ENCODE measurements around the gene RAD21L1. TPM values are rescaled to one million over a fixed set of nuclear protein-coding genes. Genes with fewer than 3 reads are reported as not detected.

RAD21L1 gene
- total RNA-seq, 1 experiment from 2014 or later = not detected

DNA sequence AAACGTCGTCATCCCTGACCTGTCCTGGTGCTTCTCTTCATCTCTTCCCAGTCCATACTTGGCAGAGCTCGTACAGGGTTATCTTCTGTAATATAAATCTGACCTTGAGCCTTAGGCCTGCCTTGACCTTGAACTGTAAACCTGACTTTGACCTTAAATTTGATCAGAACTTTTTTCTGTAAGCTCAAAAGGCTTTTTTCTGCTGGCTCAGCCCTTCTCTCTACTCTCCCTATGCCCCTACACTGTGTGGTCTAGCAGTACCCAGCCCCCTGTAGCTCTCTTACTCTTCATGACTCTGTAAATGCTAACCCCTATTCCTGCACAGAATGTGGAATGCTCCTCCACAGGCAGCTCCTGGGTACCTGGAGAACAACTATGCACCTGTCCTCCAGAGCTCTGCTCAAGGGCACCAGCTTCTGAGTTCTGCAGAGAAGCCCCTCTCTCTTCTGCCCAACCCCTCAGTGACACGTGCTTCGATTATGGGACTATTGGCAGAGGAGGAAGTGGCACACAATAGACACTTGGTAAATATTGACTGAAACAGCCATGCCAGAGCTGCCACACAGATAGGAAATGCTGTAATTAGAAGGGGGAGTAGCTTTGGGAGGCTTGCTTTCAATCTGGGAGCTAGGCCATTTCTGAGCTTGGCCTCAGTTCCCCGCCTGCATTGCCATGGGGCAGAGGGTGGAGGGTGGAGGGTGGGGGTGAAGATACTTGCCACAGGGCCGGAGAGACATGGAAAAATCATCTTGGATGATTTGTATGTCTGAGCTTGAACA is 55.6 kb downstream of the RAD21L1 start:
- Mint-ChIP-seq H3K9me3 (ENCODE audit: low read depth, unreplicated experiment) (no peaks in the 10 kb centered on the region), H3K27ac (ENCODE audit: unreplicated experiment) (no peak overlapping the region), H3K4me3 (ENCODE audit: low read depth, unreplicated experiment) (no peak overlapping the region), H3K36me3 (ENCODE audit: insufficient read depth, unreplicated experiment) (peaks cover 4% of the 10 kb centered on the region), H3K4me1 (ENCODE audit: low read depth, unreplicated experiment) (peaks cover 9% of the 10 kb centered on the region), H3K27me3 (ENCODE audit: unreplicated experiment) (peaks cover 23% of the 10 kb centered on the region)
- BruUV-seq (replicated peaks) = no TSS peak
- TF ChIP-seq, protein P1, sequence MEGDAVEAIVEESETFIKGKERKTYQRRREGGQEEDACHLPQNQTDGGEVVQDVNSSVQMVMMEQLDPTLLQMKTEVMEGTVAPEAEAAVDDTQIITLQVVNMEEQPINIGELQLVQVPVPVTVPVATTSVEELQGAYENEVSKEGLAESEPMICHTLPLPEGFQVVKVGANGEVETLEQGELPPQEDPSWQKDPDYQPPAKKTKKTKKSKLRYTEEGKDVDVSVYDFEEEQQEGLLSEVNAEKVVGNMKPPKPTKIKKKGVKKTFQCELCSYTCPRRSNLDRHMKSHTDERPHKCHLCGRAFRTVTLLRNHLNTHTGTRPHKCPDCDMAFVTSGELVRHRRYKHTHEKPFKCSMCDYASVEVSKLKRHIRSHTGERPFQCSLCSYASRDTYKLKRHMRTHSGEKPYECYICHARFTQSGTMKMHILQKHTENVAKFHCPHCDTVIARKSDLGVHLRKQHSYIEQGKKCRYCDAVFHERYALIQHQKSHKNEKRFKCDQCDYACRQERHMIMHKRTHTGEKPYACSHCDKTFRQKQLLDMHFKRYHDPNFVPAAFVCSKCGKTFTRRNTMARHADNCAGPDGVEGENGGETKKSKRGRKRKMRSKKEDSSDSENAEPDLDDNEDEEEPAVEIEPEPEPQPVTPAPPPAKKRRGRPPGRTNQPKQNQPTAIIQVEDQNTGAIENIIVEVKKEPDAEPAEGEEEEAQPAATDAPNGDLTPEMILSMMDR (IDR thresholded peaks at IDR 0.05; ENCODE audit: unreplicated experiment) = no peak
- CTCF ChIA-PET = no interaction called here
- intact Hi-C loops (cut with micrococcal nuclease; ENCODE audit: unreplicated experiment) = no loop called here
- no peak for DNase-seq

DNA sequence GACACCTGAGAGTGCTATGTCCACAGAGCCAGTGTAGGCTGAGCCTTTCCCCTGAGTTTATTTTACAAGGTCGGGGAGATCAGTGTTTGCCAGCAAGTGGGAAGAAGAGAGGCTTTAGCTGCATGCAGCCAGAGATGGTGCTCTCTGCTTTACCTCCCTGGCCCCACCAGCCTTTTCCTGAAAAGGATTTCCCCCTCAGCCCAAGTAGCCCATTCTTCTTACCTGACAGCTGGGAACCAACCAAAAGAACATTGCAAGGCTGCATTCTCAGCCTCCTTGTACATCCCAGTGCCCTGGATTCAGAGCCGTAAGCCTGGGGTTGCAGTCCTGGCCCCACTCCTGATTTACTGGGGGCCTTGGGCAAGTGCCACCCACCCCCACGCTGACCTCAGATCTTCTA is 57.1 kb downstream of the RAD21L1 start:
- BruUV-seq (replicated peaks) = no TSS peak
- DNase-seq = no peak
- TF ChIP-seq, protein P1 (IDR thresholded peaks at IDR 0.05; ENCODE audit: unreplicated experiment) = no peak
- CTCF ChIA-PET = interaction anchor here (0.6 kb wide), 1 partner anchor 245 kb away, joined by 3 read pairs; no protein-coding TSS in a partner anchor
- Mint-ChIP-seq H3K4me3 (ENCODE audit: low read depth, unreplicated experiment) (no peak overlapping the region), H3K9me3 (ENCODE audit: low read depth, unreplicated experiment) (no peaks in the 10 kb centered on the region), H3K4me1 (ENCODE audit: low read depth, unreplicated experiment) (peaks cover 9% of the 10 kb centered on the region), H3K36me3 (ENCODE audit: insufficient read depth, unreplicated experiment) (peaks cover 4% of the 10 kb centered on the region), H3K27ac (ENCODE audit: unreplicated experiment) (no peak overlapping the region), H3K27me3 (ENCODE audit: unreplicated experiment) (peaks cover 31% of the 10 kb centered on the region)
- intact Hi-C loops (cut with micrococcal nuclease; ENCODE audit: unreplicated experiment) = no loop called here

DNA sequence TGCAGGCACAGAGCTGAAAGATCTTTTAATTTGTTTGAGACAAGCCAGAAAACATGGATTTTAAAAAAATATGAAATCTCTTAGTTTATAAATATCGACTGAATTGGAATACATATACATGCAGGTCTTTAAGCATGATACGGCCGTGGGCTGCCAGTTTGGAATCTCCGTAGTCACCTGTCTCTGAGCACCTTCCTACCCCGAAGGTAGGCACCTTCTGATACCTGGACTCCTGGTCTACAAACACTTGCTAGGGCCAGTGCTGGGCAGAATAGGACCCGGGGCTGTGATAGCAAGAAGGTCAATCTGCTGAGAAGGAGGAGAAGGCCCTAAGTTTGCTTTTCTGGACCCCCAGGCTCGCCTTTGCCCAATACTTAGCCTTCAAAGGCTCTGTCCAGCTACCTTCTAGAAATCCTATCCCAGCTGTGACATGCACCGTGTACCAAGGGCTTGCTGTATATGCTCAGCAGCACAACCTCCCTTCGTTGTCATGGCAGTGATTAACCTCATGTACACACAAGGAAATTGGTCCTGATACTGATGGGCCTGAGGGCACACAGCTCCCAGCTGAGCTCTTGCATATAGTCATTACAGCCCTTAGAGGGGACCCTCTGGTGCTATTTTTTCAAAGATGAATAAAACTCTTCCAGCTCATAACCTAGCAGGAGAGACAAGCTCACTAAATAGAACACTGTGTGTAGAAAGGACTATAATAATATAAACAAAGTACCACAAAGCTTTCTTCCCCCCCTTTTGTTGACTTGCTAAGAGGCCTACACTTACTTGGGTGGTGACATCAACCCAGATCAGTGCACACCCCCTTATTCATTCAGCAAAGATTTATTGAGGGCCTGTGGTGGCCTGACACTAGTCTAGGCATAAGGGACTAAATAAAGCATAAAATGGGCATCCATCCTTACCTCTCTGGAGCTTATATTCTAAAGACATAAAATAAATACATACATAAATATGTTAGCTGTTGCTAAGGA is 58.0 kb downstream of the RAD21L1 start:
- intact Hi-C loops (cut with micrococcal nuclease; ENCODE audit: unreplicated experiment) = no loop called here
- TF ChIP-seq, protein P1 (IDR thresholded peaks at IDR 0.05; ENCODE audit: unreplicated experiment) = no peak
- Mint-ChIP-seq H3K27ac (ENCODE audit: unreplicated experiment) (no peak overlapping the region), H3K4me1 (ENCODE audit: low read depth, unreplicated experiment) (peaks cover 9% of the 10 kb centered on the region), H3K27me3 (ENCODE audit: unreplicated experiment) (peaks cover 31% of the 10 kb centered on the region), H3K4me3 (ENCODE audit: low read depth, unreplicated experiment) (no peak overlapping the region), H3K36me3 (ENCODE audit: insufficient read depth, unreplicated experiment) (peaks cover 4% of the 10 kb centered on the region), H3K9me3 (ENCODE audit: low read depth, unreplicated experiment) (no peaks in the 10 kb centered on the region)
- DNase-seq = no peak
- CTCF ChIA-PET = no interaction called here
- BruUV-seq (replicated peaks) = no TSS peak

DNA sequence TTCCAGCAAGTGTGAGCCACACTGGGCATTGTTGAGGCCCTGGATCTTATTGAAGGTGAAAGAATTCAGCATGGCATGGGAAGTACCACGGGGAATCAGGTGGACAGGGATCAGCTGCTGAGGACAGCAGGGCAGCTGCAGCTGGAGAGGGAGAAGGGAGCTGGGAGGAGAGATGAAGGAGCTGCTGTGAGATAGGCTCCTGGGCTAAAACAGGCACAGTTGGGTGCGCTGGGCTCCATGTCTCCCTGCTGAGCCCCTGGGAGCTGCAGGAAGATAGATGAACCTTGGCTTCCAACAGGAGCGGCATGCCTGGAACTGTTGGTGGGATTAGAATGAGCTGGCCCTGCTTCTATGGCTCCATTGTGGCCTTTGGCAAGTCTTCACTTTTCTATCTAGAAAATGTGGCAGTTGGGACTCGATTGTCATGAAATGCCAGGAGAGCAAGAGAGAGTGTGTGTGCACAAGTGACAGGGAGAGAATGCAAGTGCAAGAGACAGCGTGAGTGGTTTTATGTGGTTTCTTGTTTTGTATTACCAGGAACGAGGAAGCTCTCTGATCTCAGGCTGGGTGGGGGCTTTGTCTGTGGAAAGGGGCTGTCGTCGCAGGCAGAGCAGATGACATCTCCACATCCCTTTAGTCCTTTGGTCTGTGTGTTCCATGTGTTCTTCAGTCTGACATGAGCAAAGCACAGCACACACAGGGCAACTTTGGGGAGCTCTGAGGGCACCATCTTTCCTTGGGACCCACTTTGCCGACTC is 60.6 kb downstream of the RAD21L1 start:
- Mint-ChIP-seq H3K36me3 (ENCODE audit: insufficient read depth, unreplicated experiment) (peaks cover 2% of the 10 kb centered on the region), H3K9me3 (ENCODE audit: low read depth, unreplicated experiment) (no peaks in the 10 kb centered on the region), H3K27ac (ENCODE audit: unreplicated experiment) (no peak overlapping the region), H3K27me3 (ENCODE audit: unreplicated experiment) (peaks cover 32% of the 10 kb centered on the region), H3K4me3 (ENCODE audit: low read depth, unreplicated experiment) (no peak overlapping the region), H3K4me1 (ENCODE audit: low read depth, unreplicated experiment) (peaks cover 3% of the 10 kb centered on the region)
- no TSS peak for BruUV-seq (replicated peaks)
- no peak for DNase-seq
- intact Hi-C loops (cut with micrococcal nuclease; ENCODE audit: unreplicated experiment) = no loop called here
- CTCF ChIA-PET = no interaction called here
- TF ChIP-seq, protein P1 (IDR thresholded peaks at IDR 0.05; ENCODE audit: unreplicated experiment) = no peak

Data from Calu3 (cell line).